Gastrocnemius medialis (tissue), 4 donors: ENCODE data around the gene ERC2.

Source experiments
- CTCF ChIP-seq, 5 experiments: fragments of 450-650 bp in 3 of 5; fragments of 200-600 bp in 2 of 5; sonication (generic) in 2 of 5; IDR thresholded peaks in 4 of 5; conservative IDR thresholded peaks in 1 of 5; 1 replicate in 4 of 5; 2 replicates in 1 of 5; pipeline ENCODE4 v1.5.1; 2016 to 2019; ENCODE audit warnings: antibody characterized with exemption in 5 of 5, mild to moderate bottlenecking in 3 of 5, moderate library complexity in 3 of 5
- POLR2A ChIP-seq, 2 donors: fragments of 450-650 bp; IDR thresholded peaks; one replicate each; pipeline ENCODE4 v1.6.1; 2017; ENCODE audit warnings: antibody characterized with exemption in 2 of 2, mild to moderate bottlenecking in 2 of 2, moderate library complexity in 2 of 2

GRCh38 chr3:56469141-56469540 lies 874 bp upstream of the ERC2 start:
- TF ChIP-seq CTCF (IDR thresholded peaks at IDR 0.05 in 4 of 5, conservative IDR thresholded peaks at IDR 0.05 in 1 of 5) (no peak), POLR2A (IDR thresholded peaks at IDR 0.05) (no peak)
